PC-3 (cell line): ENCODE data around the gene GATAD2A.

Experiments
- CTCF ChIP-seq: fragments of 300-600 bp; sonication (generic); conservative IDR thresholded peaks from 2 replicates; pipeline ENCODE4 v1.5.1; 2017; ENCODE audit warnings: antibody characterized with exemption, low read depth, mild to moderate bottlenecking, low read length
- EZH2phosphoT487 ChIP-seq: fragments of 300-600 bp; sonication (generic); IDR thresholded peaks from 2 replicates; pipeline ENCODE4 v1.6.1; 2018; ENCODE audit warnings: mild to moderate bottlenecking, antibody characterized with exemption, low read length, borderline replicate concordance

- TF ChIP-seq EZH2phosphoT487 = no peak
- TF ChIP-seq CTCF = no peak
Observed at GRCh38 chr19:19405971-19406877, 749 bp downstream of the GATAD2A start.
